MCF 10A (cell line): Measurements from ENCODE around the gene VEZT. TPM values are rescaled to one million over a fixed set of nuclear protein-coding genes. Genes with fewer than 3 reads are reported as not detected.
A peak's percentile ranks its signal among the peaks of the same experiment; 100 is the strongest.
"Not testable (repeated sequence)": the region's sequence is repeated elsewhere in the genome, so short reads cannot be mapped to it uniquely, and the experiment has no call there.

Experiments
- BruUV-seq: library from RNA; stranded (reverse); fragments of 400-500 nt; replicated peaks from 2 replicates; lab custom pipeline; 2021; lab: Mats Ljungman, UMichigan
- CTCF ChIA-PET: fragments of 300-600 bp; sonication (Branson Sonifier 250); formaldehyde crosslinking; extraction: SDS; loops from one replicate; lab custom pipeline; 2021; ENCODE audit warnings: antibody characterized with exemption, inconsistent platforms; lab: Yijun Ruan, JAX
- POLR2A ChIA-PET: fragments of 300-600, 350-650 bp; sonication (Branson Sonifier 250); formaldehyde crosslinking; extraction: SDS; loops from one replicate; lab custom pipeline; 2020; ENCODE audit warnings: antibody characterized with exemption, inconsistent platforms; lab: Yijun Ruan, JAX
- DNase-seq: peaks from one replicate; pipeline ENCODE4 v3.0.0-alpha.2; 2018; ENCODE audit not compliant: unreplicated experiment
- H3K27ac Mint-ChIP-seq: one replicate; pipeline ENCODE4 v1.8.0; 2022; ENCODE audit warnings: mild to moderate bottlenecking, low read depth, mixed read lengths; ENCODE audit not compliant: unreplicated experiment
- H3K27me3 Mint-ChIP-seq: one replicate; pipeline ENCODE4 v1.8.0; 2022; ENCODE audit warnings: mixed read lengths; ENCODE audit not compliant: insufficient read depth, unreplicated experiment
- H3K36me3 Mint-ChIP-seq: one replicate; pipeline ENCODE4 v1.8.0; 2022; ENCODE audit warnings: mild to moderate bottlenecking, moderate library complexity, mixed read lengths; ENCODE audit not compliant: insufficient read depth, unreplicated experiment
- H3K4me1 Mint-ChIP-seq: one replicate; pipeline ENCODE4 v1.8.0; 2022; ENCODE audit warnings: mixed read lengths; ENCODE audit not compliant: insufficient read depth, unreplicated experiment
- H3K4me3 Mint-ChIP-seq: one replicate; pipeline ENCODE4 v1.8.0; 2022; ENCODE audit warnings: mild to moderate bottlenecking, moderate library complexity, mixed read lengths; ENCODE audit not compliant: unreplicated experiment
- H3K9me3 Mint-ChIP-seq: one replicate; pipeline ENCODE4 v1.8.0; 2022; ENCODE audit warnings: mixed read lengths; ENCODE audit not compliant: unreplicated experiment
- CTCF ChIP-seq: fragments of 200-600 bp; IDR thresholded peaks from one replicate; pipeline ENCODE4 v1.8.0; 2022; ENCODE audit warnings: antibody characterized with exemption, mild to moderate bottlenecking; ENCODE audit not compliant: unreplicated experiment
- intact Hi-C: fragments of 100-400 bp; cut with micrococcal nuclease; formaldehyde crosslinking; loops from 2 replicates; pipeline ENCODE4 v1.14.1; 2022
- total RNA-seq: library from RNA; stranded (reverse); gene quantifications from 2 replicates; pipeline ENCODE4 v1.2.3, GENCODE V29; 2022

Gene VEZT
- total RNA-seq, 1 experiment from 2014 or later = 107 TPM

DNA sequence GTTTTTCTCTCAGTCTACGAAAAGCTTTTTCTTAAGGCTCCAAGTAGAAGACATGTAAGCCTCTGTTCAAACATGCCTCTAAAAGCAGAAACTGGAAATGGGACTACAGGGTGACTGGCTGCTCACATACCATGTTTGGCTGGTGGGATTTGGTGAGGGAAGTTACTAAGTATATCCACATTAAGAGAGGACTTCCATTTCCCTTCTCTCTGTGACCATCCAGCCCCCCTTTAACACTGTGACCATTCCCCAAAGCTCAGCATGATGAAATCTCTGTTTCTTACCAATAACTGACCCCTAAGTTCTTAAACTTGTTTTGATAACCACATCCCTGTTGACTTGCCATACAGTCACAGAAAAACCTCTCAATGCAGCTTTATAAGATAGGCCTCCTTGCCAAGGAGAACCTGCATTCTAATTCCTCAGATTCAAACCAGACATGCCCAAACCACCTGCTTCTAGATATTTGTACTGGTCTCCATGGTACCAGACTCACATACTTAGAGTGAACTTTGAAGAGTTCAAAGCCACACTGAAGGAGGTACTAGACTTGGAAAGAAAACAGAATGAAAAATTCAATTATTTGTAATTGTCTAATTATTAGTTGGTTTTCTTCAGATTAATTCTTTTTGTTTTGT lies 102.2 kb downstream of the VEZT start:
- DNase-seq = no peak
- POLR2A ChIA-PET = interaction anchor here (0.6 to 1.0 kb wide), 4 partner anchors 11 to 795 kb away, joined by 3 read pairs; no protein-coding TSS in a partner anchor

DNA sequence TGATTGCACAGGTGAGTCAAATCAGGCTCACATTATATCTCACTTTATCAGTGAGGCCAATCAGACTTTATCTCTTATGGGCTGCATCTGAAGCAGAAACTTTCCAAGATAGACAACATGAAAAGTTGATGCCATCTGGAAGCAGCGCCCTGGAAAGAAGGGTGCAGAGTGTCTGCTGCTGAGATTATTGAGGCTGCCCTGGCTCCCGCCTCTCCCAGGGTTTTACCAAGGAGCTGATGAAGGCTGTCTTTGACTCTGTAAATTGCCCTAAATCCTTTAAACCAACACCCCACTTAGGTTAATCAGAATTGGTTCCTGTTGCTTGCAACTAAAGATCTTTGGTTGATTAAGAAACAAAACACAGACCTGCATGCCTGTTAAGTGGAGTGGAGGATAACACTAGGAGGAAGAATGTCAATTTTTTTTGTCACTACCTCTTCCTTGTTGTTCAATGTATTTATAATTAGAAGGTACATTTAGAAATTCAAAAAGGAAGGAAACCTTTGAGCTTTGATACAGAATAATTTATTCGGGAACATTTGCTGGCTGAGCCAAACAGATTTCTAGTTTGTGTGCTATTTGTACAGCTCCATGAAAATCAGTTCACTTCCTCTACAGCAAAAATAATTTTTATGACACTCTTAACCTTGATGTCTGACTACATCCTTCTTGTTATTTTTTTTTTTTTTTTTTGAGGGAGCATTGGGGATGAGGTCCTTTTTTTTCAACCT lies 104.1 kb downstream of the VEZT start:
- H3K36me3 Mint-ChIP-seq = no peaks in the 10 kb centered on the region
- intact Hi-C loops = no loop called here
- H3K27ac Mint-ChIP-seq = peak overlapping the region; percentile 64
- no peak for DNase-seq
- ChIA-PET CTCF (interaction anchor here (0.6 to 0.8 kb wide), 2 partner anchors 127 to 152 kb away, joined by 3 read pairs; partner anchors contain the start of gene METAP2), POLR2A (interaction anchor here (0.6 kb wide), 1 partner anchor 13 kb away, joined by 4 read pairs; no protein-coding TSS in a partner anchor)
- H3K4me1 Mint-ChIP-seq = peaks cover 9% of the 10 kb centered on the region
- no peaks in the 10 kb centered on the region for H3K27me3 Mint-ChIP-seq
- no peaks in the 10 kb centered on the region for H3K9me3 Mint-ChIP-seq
- no peak overlapping the region for H3K4me3 Mint-ChIP-seq
- TF ChIP-seq CTCF = no peak
- no TSS peak for BruUV-seq

More for the DNA sequence above, 102.2 kb downstream of the VEZT start:
- no peak overlapping the region for H3K4me3 Mint-ChIP-seq
- intact Hi-C loops = loop anchor here (5.0 to 10.0 kb wide), 2 partner anchors 155 to 203 kb away; partner anchors contain the start of gene METAP2
- H3K36me3 Mint-ChIP-seq = no peaks in the 10 kb centered on the region
- no peaks in the 10 kb centered on the region for H3K27me3 Mint-ChIP-seq
- peaks cover 9% of the 10 kb centered on the region for H3K4me1 Mint-ChIP-seq
- no peak overlapping the region for H3K27ac Mint-ChIP-seq
- CTCF ChIA-PET = interaction anchor here (0.6 to 1.5 kb wide), 3 partner anchors 13 to 215 kb away, joined by 3 read pairs; no protein-coding TSS in a partner anchor
- BruUV-seq = no TSS peak
- TF ChIP-seq CTCF = no peak
- no peaks in the 10 kb centered on the region for H3K9me3 Mint-ChIP-seq

DNA sequence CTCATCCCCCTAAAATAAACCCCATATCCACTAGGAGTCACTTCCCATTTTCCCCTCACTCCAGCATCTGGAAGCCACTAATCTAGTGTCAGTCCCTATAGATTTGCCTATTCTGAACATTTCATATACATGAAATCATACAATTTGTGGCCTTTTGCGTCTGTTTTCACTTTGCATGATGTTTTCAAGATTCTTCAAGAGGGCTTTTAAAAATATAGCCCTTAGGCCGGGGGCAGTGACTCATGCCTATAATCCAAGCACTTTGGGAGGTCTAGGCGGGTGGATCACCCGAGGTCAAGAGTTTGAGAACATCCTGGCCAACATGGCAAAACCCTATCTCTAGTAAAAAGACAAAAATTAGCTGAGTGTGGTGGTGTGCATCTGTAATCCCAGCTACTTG lies 104.7 kb downstream of the VEZT start:
- ChIA-PET POLR2A (interaction anchor here (0.6 kb wide), 1 partner anchor 13 kb away, joined by 4 read pairs; no protein-coding TSS in a partner anchor), CTCF (no interaction called here)
- Mint-ChIP-seq H3K4me1 (peaks cover 9% of the 10 kb centered on the region), H3K4me3 (no peak overlapping the region), H3K27me3 (no peaks in the 10 kb centered on the region), H3K9me3 (no peaks in the 10 kb centered on the region), H3K36me3 (no peaks in the 10 kb centered on the region), H3K27ac (peak overlapping the region; percentile 64)
- intact Hi-C loops = no loop called here
- TF ChIP-seq CTCF = no peak
- no TSS peak for BruUV-seq
- no peak for DNase-seq

- no peak overlapping the region for H3K4me3 Mint-ChIP-seq
- H3K36me3 Mint-ChIP-seq = no peaks in the 10 kb centered on the region
- no TSS peak for BruUV-seq
- H3K27ac Mint-ChIP-seq = no peak overlapping the region
- POLR2A ChIA-PET = interaction anchor here (0.6 kb wide), 1 partner anchor 12 kb away, joined by 3 read pairs; no protein-coding TSS in a partner anchor
- no peak for TF ChIP-seq CTCF
- no peak for DNase-seq
- intact Hi-C loops = no loop called here
- no peaks in the 10 kb centered on the region for H3K27me3 Mint-ChIP-seq
- no peaks in the 10 kb centered on the region for H3K9me3 Mint-ChIP-seq
- H3K4me1 Mint-ChIP-seq = peaks cover 5% of the 10 kb centered on the region
- CTCF ChIA-PET = interaction anchor here (0.7 to 1.2 kb wide), 2 partner anchors 46 to 559 kb away, joined by 3 read pairs; no protein-coding TSS in a partner anchor
These were observed 105.6 kb downstream of the VEZT start for GRCh38 chr12:95323212-95323611.

DNA sequence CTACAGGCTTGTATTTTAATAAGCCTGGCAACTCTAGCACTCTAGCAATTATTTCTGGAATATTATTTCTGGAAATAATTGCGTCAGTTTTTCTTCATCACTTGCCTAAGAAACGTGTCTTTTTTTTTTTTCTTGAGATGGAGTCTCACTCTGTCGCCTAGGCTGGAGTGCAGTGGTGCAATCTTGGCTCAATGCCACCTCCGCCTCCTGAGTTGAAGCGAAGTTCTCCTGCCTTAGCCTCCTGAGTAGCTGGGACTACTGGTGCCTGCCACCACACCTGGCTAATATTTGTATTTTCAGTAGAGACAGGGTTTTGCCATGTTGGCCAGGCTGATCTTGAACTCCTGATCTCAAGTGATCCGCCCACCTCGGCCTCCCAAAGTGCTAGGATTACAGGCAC lies 106.6 kb downstream of the VEZT start:
- intact Hi-C loops, DNase-seq, H3K27me3 Mint-ChIP-seq, H3K9me3 Mint-ChIP-seq, H3K4me1 Mint-ChIP-seq, BruUV-seq, H3K4me3 Mint-ChIP-seq, H3K36me3 Mint-ChIP-seq, H3K27ac Mint-ChIP-seq: not testable (repeated sequence)
- CTCF ChIA-PET = interaction anchor here (0.6 to 1.2 kb wide), 3 partner anchors 47 to 207 kb away, joined by 3 to 6 read pairs (median 3); no protein-coding TSS in a partner anchor
- POLR2A ChIA-PET = interaction anchor here (0.6 to 1.0 kb wide), 2 partner anchors 11 to 100 kb away, joined by 3 read pairs; no protein-coding TSS in a partner anchor
